A673 (cell line): ENCODE measurements around the gene MAP7. TPM values are rescaled to one million over a fixed set of nuclear protein-coding genes. Genes with fewer than 3 reads are reported as not detected.

Source experiments
- BruUV-seq: library from RNA; stranded (reverse); fragments of 400-500 nt; replicated peaks from 2 replicates; lab custom pipeline; 2021; lab: Mats Ljungman, UMichigan
- CTCF ChIA-PET: fragments of 300-600 bp; sonication (Branson Sonifier 250); formaldehyde crosslinking; loops from one replicate; lab custom pipeline; 2022; ENCODE audit warnings: antibody characterized with exemption; lab: Charles Lee
- POLR2A ChIA-PET: fragments of 300-600 bp; sonication (Branson Sonifier 250); formaldehyde crosslinking; loops from one replicate; lab custom pipeline; 2022; ENCODE audit warnings: antibody characterized with exemption; ENCODE audit not compliant: low non-redundant PET; lab: Charles Lee
- DNase-seq: peaks from one replicate; pipeline ENCODE4 v3.0.0-alpha.2; 2015; ENCODE audit warnings: low spot score
- H3K27ac ChIP-seq: fragments of 200-600 bp; sonication (generic); 2 replicates; pipeline ENCODE4 v1.5.1; 2016; ENCODE audit warnings: mixed run types, low read depth, mild to moderate bottlenecking, mixed read lengths, antibody characterized with exemption, low read length; ENCODE audit not compliant: poor library complexity, severe bottlenecking
- H3K27me3 ChIP-seq: fragments of 200-600 bp; sonication (generic); replicated peaks from 2 replicates; pipeline ENCODE4 v1.6.1; 2017; ENCODE audit warnings: mixed run types, low read depth, mild to moderate bottlenecking, mixed read lengths, antibody characterized with exemption, low read length; ENCODE audit not compliant: insufficient read depth, poor library complexity
- H3K36me3 ChIP-seq: fragments of 200-600 bp; sonication (generic); 2 replicates; pipeline ENCODE4 v1.6.1; 2016; ENCODE audit warnings: mixed run types, mild to moderate bottlenecking, mixed read lengths, antibody characterized with exemption, low read length; ENCODE audit not compliant: insufficient read depth, poor library complexity, severe bottlenecking
- H3K4me1 ChIP-seq: fragments of 200-600 bp; sonication (generic); 2 replicates; pipeline ENCODE4 v1.6.1; 2017; ENCODE audit warnings: mixed run types, mild to moderate bottlenecking, mixed read lengths, antibody characterized with exemption, low read length; ENCODE audit not compliant: insufficient read depth, poor library complexity, severe bottlenecking
- H3K4me3 ChIP-seq: fragments of 200-600 bp; sonication (generic); 2 replicates; pipeline ENCODE4 v1.5.1; 2016; ENCODE audit warnings: low read depth, mixed run types, mild to moderate bottlenecking, mixed read lengths, low read length; ENCODE audit not compliant: poor library complexity, severe bottlenecking
- H3K9me3 ChIP-seq: fragments of 200-600 bp; sonication (generic); 2 replicates; pipeline ENCODE4 v1.6.1; 2016; ENCODE audit warnings: mixed run types, low read depth, mild to moderate bottlenecking, mixed read lengths, antibody characterized with exemption, low read length; ENCODE audit not compliant: poor library complexity, severe bottlenecking
- CTCF ChIP-seq: fragments of 300-800, 200-600 bp; sonication (generic); conservative IDR thresholded peaks from 2 replicates; pipeline ENCODE4 v1.5.1; 2017; ENCODE audit warnings: low read depth, mild to moderate bottlenecking, antibody characterized with exemption, low read length, moderate library complexity, mixed read lengths
- EZH2 ChIP-seq: fragments of 200-600 bp; sonication (generic); IDR thresholded peaks from 2 replicates; pipeline ENCODE4 v1.6.1; 2017; ENCODE audit warnings: borderline replicate concordance, low read depth, mild to moderate bottlenecking, mixed read lengths, antibody characterized with exemption, low read length; ENCODE audit not compliant: poor library complexity, severe bottlenecking
- intact Hi-C: fragments of 100-400 bp; cut with micrococcal nuclease; formaldehyde crosslinking; loops from one replicate; pipeline ENCODE4 v1.10.0; 2022; ENCODE audit not compliant: unreplicated experiment
- total RNA-seq: library from RNA; stranded (reverse); gene quantifications from 2 replicates; pipeline ENCODE4 v1.2.3, GENCODE V29; 2021

Gene MAP7
- total RNA-seq, 1 experiment from 2014 or later = 0.09 TPM

GRCh38 chr6:136420853-136421252, 129.4 kb downstream of the MAP7 start:
- CTCF ChIA-PET = no interaction called here
- intact Hi-C loops = no loop called here
- Histone ChIP-seq H3K27ac (no peak overlapping the region), H3K9me3 (no peaks in the 10 kb centered on the region), H3K4me3 (no peak overlapping the region), H3K36me3 (no peaks in the 10 kb centered on the region), H3K27me3 (peaks cover 3% of the 10 kb centered on the region), H3K4me1 (no peaks in the 10 kb centered on the region)
- no TSS peak for BruUV-seq
- no peak for DNase-seq
- no peak for TF ChIP-seq CTCF
- no peak for TF ChIP-seq EZH2
- POLR2A ChIA-PET = no interaction called here

GRCh38 chr6:136415351-136416007, 134.7 kb downstream of the MAP7 start:
- ChIA-PET POLR2A (no interaction called here), CTCF (no interaction called here)
- TF ChIP-seq EZH2 (no peak), CTCF (no peak)
- Histone ChIP-seq H3K4me1 (no peaks in the 10 kb centered on the region), H3K27ac (no peak overlapping the region), H3K36me3 (no peaks in the 10 kb centered on the region), H3K4me3 (no peak overlapping the region), H3K9me3 (no peaks in the 10 kb centered on the region), H3K27me3 (no peaks in the 10 kb centered on the region)
- intact Hi-C loops = no loop called here
- no TSS peak for BruUV-seq
- DNase-seq = peak; percentile 21

GRCh38 chr6:136412410-136412809, 137.8 kb downstream of the MAP7 start:
- BruUV-seq = no TSS peak

More at GRCh38 chr6:136412410-136412809, 137.8 kb downstream of the MAP7 start:
- DNase-seq = no peak
- H3K9me3 ChIP-seq = no peaks in the 10 kb centered on the region
- intact Hi-C loops = no loop called here
- peaks cover 13% of the 10 kb centered on the region for H3K4me1 ChIP-seq
- CTCF ChIA-PET = no interaction called here
- no peak overlapping the region for H3K27ac ChIP-seq
- TF ChIP-seq EZH2 (no peak), CTCF (no peak)
- H3K36me3 ChIP-seq = no peaks in the 10 kb centered on the region
- POLR2A ChIA-PET = no interaction called here
- no peaks in the 10 kb centered on the region for H3K27me3 ChIP-seq
- H3K4me3 ChIP-seq = no peak overlapping the region
